ENCODE measurements around the gene SERPINA3.
"Not testable (repeated sequence)": the region's sequence is repeated elsewhere in the genome, so short reads cannot be mapped to it uniquely, and the experiment has no call there.

The SERPINA3 gene

GRCh38 chr14:94637814-94638213 lies 25.6 kb downstream of the SERPINA3 start:
- DNase-seq, result not testable (repeated sequence)

GRCh38 chr14:94638339-94638738 lies 26.1 kb downstream of the SERPINA3 start:
- peak; percentile 16 for DNase-seq

- DNase-seq, result no peak
These were observed 27.0 kb downstream of the SERPINA3 start for GRCh38 chr14:94638961-94639817.

GRCh38 chr14:94640721-94641631 lies 28.8 kb downstream of the SERPINA3 start:
- peak; percentile 13 for DNase-seq

- no peak for DNase-seq
These were observed 29.4 kb downstream of the SERPINA3 start for GRCh38 chr14:94641632-94641955.

- DNase-seq, result no peak
These were observed 31.3 kb downstream of the SERPINA3 start for GRCh38 chr14:94643316-94644101.

GRCh38 chr14:94644102-94644535 lies 31.9 kb downstream of the SERPINA3 start:
- no peak for DNase-seq

GRCh38 chr14:94646066-94646465 lies 33.9 kb downstream of the SERPINA3 start:
- DNase-seq, result no peak

GRCh38 chr14:94646481-94646880 lies 34.3 kb downstream of the SERPINA3 start:
- DNase-seq, result peak; percentile 51

GRCh38 chr14:94648801-94649200 lies 36.6 kb downstream of the SERPINA3 start:
- no peak for DNase-seq

- no peak for DNase-seq
These were observed 37.6 kb downstream of the SERPINA3 start for GRCh38 chr14:94649543-94650443.

GRCh38 chr14:94650444-94650775 lies 38.2 kb downstream of the SERPINA3 start:
- DNase-seq, result no peak

- DNase-seq, result no peak
These were observed 38.9 kb downstream of the SERPINA3 start for GRCh38 chr14:94650806-94651805.

GRCh38 chr14:94653321-94653720 lies 41.1 kb downstream of the SERPINA3 start:
- no peak for DNase-seq

- DNase-seq, result no peak
These were observed 42.1 kb downstream of the SERPINA3 start for GRCh38 chr14:94654071-94654861.

GRCh38 chr14:94655169-94655710 lies 43.0 kb downstream of the SERPINA3 start:
- DNase-seq, result peak; percentile 14

GRCh38 chr14:94656043-94656442 lies 43.9 kb downstream of the SERPINA3 start:
- DNase-seq, result no peak

- DNase-seq, result no peak
These were observed 47.1 kb downstream of the SERPINA3 start for GRCh38 chr14:94659256-94659655.

- DNase-seq, result no peak
These were observed 47.7 kb downstream of the SERPINA3 start for GRCh38 chr14:94659901-94660300.
